ENCODE data around the gene NEMP2.

DNA sequence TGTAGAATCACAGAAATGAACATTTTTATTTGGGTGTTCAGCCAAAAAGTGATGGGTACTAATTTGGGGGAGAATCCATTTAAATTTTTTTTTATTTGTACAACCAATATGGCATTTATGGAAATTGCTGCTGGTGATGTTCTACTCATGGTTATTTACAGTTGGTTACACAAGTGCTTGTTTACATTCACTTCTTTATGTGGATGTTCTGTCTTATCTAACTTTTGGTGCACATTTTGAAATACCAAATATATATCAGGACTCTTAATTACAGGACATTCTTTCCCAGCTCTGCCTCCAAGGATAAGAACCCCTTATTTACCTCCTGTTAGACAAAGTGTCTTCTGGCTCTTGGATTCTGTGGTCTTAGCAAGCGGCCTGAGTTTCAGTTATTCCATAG is 35.2 kb downstream of the NEMP2 start:
- TF ChIP-seq, protein P1, sequence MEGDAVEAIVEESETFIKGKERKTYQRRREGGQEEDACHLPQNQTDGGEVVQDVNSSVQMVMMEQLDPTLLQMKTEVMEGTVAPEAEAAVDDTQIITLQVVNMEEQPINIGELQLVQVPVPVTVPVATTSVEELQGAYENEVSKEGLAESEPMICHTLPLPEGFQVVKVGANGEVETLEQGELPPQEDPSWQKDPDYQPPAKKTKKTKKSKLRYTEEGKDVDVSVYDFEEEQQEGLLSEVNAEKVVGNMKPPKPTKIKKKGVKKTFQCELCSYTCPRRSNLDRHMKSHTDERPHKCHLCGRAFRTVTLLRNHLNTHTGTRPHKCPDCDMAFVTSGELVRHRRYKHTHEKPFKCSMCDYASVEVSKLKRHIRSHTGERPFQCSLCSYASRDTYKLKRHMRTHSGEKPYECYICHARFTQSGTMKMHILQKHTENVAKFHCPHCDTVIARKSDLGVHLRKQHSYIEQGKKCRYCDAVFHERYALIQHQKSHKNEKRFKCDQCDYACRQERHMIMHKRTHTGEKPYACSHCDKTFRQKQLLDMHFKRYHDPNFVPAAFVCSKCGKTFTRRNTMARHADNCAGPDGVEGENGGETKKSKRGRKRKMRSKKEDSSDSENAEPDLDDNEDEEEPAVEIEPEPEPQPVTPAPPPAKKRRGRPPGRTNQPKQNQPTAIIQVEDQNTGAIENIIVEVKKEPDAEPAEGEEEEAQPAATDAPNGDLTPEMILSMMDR (IDR thresholded peaks at IDR 0.05; ENCODE audit: insufficient read depth, low read length): no peak
- no peak for TF ChIP-seq SPI1 (IDR thresholded peaks at IDR 0.05; ENCODE audit: borderline replicate concordance, low read depth)
- TF ChIP-seq, protein P2, sequence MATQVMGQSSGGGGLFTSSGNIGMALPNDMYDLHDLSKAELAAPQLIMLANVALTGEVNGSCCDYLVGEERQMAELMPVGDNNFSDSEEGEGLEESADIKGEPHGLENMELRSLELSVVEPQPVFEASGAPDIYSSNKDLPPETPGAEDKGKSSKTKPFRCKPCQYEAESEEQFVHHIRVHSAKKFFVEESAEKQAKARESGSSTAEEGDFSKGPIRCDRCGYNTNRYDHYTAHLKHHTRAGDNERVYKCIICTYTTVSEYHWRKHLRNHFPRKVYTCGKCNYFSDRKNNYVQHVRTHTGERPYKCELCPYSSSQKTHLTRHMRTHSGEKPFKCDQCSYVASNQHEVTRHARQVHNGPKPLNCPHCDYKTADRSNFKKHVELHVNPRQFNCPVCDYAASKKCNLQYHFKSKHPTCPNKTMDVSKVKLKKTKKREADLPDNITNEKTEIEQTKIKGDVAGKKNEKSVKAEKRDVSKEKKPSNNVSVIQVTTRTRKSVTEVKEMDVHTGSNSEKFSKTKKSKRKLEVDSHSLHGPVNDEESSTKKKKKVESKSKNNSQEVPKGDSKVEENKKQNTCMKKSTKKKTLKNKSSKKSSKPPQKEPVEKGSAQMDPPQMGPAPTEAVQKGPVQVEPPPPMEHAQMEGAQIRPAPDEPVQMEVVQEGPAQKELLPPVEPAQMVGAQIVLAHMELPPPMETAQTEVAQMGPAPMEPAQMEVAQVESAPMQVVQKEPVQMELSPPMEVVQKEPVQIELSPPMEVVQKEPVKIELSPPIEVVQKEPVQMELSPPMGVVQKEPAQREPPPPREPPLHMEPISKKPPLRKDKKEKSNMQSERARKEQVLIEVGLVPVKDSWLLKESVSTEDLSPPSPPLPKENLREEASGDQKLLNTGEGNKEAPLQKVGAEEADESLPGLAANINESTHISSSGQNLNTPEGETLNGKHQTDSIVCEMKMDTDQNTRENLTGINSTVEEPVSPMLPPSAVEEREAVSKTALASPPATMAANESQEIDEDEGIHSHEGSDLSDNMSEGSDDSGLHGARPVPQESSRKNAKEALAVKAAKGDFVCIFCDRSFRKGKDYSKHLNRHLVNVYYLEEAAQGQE (IDR thresholded peaks at IDR 0.05; ENCODE audit: insufficient replicate concordance, low read depth): no peak
- no peak for TF ChIP-seq POLR2AphosphoS5 (IDR thresholded peaks at IDR 0.05; ENCODE audit: low read depth)

All from HL-60 (cell line).